Ascending aorta (tissue), 2 donors: ENCODE results near the gene GALNT9. TPM values are rescaled to one million over a fixed set of nuclear protein-coding genes. Genes with fewer than 3 reads are reported as not detected.

Experiments used
- DNase-seq, 2 donors: peaks; one replicate each; pipeline ENCODE4 v3.0.0-alpha.2; 2019; ENCODE audit warnings: low spot score in 2 of 2
- H3K27ac ChIP-seq, 2 donors: fragments of 200-600 bp; sonication (generic); one replicate each; pipeline ENCODE4 v1.5.1; 2016 to 2017; ENCODE audit warnings: mild to moderate bottlenecking in 1 of 2
- H3K27me3 ChIP-seq: fragments of 200-600 bp; sonication (generic); one replicate; pipeline ENCODE4 v1.5.1; 2017
- H3K36me3 ChIP-seq, 2 donors: fragments of 200-600 bp; sonication (generic); one replicate each; pipeline ENCODE4 v1.5.1; 2016
- H3K4me1 ChIP-seq, 2 donors: fragments of 200-600 bp; sonication (generic); one replicate each; pipeline ENCODE4 v1.5.1; 2016 to 2017; ENCODE audit warnings: mild to moderate bottlenecking in 1 of 2
- H3K4me3 ChIP-seq, 2 donors: fragments of 200-600 bp; sonication (generic); one replicate each; pipeline ENCODE4 v1.5.1; 2016 to 2017; ENCODE audit warnings: mild to moderate bottlenecking in 1 of 2
- H3K9me3 ChIP-seq, 2 donors: fragments of 200-600 bp; sonication (generic); one replicate each; pipeline ENCODE4 v1.5.1; 2016
- CTCF ChIP-seq, 3 experiments: fragments of 200-600 bp in 2 of 3; fragments of 450-650 bp in 1 of 3; sonication (generic) in 2 of 3; IDR thresholded peaks; one replicate each; pipeline ENCODE4 v1.5.1; 2016 to 2019; ENCODE audit warnings: antibody characterized with exemption in 3 of 3, mild to moderate bottlenecking in 1 of 3, moderate library complexity in 1 of 3
- intact Hi-C: fragments of 100-400 bp; cut with DNase I; formaldehyde crosslinking; loops from one replicate; pipeline ENCODE4 v1.15.1; 2023
- total RNA-seq: library from RNA; depleted of rRNA; stranded (reverse); fragments of >200 nt; gene quantifications from one replicate; pipeline ENCODE4 v1.1.0, GENCODE V29; 2016

The GALNT9 gene
- total RNA-seq, 1 donor from 2014 or later, result not detected

- intact Hi-C loops, result no loop called here
- Histone ChIP-seq H3K27me3 (no peaks in the 10 kb centered on the region), H3K27ac (no peak overlapping the region), H3K4me3 (no peak overlapping the region), H3K36me3 (no peaks in the 10 kb centered on the region), H3K4me1 (no peaks in the 10 kb centered on the region), H3K9me3 (peaks cover 0 to 6% of the 10 kb centered on the region in 2 donors)
- TF ChIP-seq CTCF (IDR thresholded peaks at IDR 0.05), result no peak
- no peak for DNase-seq
Measured at GRCh38 chr12:132374612-132375445, 45.4 kb upstream of the GALNT9 start.

GRCh38 chr12:132373901-132374611 is 44.7 kb upstream of the GALNT9 start:
- Histone ChIP-seq H3K4me1 (no peaks in the 10 kb centered on the region), H3K27ac (no peak overlapping the region), H3K9me3 (peaks cover 0 to 6% of the 10 kb centered on the region in 2 donors), H3K4me3 (no peak overlapping the region), H3K36me3 (no peaks in the 10 kb centered on the region), H3K27me3 (no peaks in the 10 kb centered on the region)
- TF ChIP-seq CTCF (IDR thresholded peaks at IDR 0.05), result no peak
- intact Hi-C loops, result no loop called here
- no peak for DNase-seq

- Histone ChIP-seq H3K4me3 (no peak overlapping the region), H3K4me1 (no peaks in the 10 kb centered on the region), H3K36me3 (no peaks in the 10 kb centered on the region), H3K9me3 (peaks cover 0 to 6% of the 10 kb centered on the region in 2 donors), H3K27ac (no peak overlapping the region), H3K27me3 (no peaks in the 10 kb centered on the region)
- DNase-seq, result no peak
- intact Hi-C loops, result no loop called here
- TF ChIP-seq CTCF (IDR thresholded peaks at IDR 0.05), result no peak
Measured at GRCh38 chr12:132367852-132368251, 38.5 kb upstream of the GALNT9 start.

GRCh38 chr12:132367071-132367851 is 37.9 kb upstream of the GALNT9 start:
- intact Hi-C loops, result no loop called here
- no peaks in the 10 kb centered on the region for H3K36me3 ChIP-seq
- H3K9me3 ChIP-seq, result peaks cover 0 to 6% of the 10 kb centered on the region in 2 donors
- no peak overlapping the region for H3K4me3 ChIP-seq
- no peaks in the 10 kb centered on the region for H3K4me1 ChIP-seq
- H3K27ac ChIP-seq, result no peak overlapping the region
- DNase-seq, result no peak
- TF ChIP-seq CTCF (IDR thresholded peaks at IDR 0.05), result no peak
- no peaks in the 10 kb centered on the region for H3K27me3 ChIP-seq

GRCh38 chr12:132366341-132366861 is 37.0 kb upstream of the GALNT9 start:
- intact Hi-C loops, result no loop called here
- H3K27ac ChIP-seq, result no peak overlapping the region
- H3K4me3 ChIP-seq, result no peak overlapping the region
- H3K4me1 ChIP-seq, result no peaks in the 10 kb centered on the region
- DNase-seq, result no peak
- H3K9me3 ChIP-seq, result no peaks in the 10 kb centered on the region
- no peaks in the 10 kb centered on the region for H3K27me3 ChIP-seq
- TF ChIP-seq CTCF (IDR thresholded peaks at IDR 0.05), result no peak
- no peaks in the 10 kb centered on the region for H3K36me3 ChIP-seq
